ENCODE results near the gene ERMP1.
"Not testable (repeated sequence)": the region's sequence is repeated elsewhere in the genome, so short reads cannot be mapped to it uniquely, and the experiment has no call there.

The ERMP1 gene

DNA sequence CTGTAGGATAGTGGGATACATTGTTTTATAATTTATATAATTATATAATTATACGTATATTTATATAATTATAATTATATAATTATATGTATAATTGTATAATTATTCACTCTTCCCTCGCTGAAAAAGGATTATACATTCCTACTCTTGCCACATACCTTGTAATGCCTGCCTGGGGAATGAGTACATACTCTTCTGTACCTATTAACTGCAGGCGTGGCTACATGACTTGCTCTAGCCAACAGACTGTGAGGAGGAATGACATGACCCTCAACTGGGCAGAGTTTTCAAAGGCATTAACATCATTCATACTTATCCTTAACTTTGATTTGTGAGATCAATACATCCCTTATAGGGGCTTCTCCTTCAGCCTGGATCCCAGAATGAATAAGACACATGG, 19.1 kb downstream of the ERMP1 start:
- DNase-seq = no peak

- DNase-seq = no peak
Measured at GRCh38 chr9:5811751-5812150, 21.2 kb downstream of the ERMP1 start.

DNA sequence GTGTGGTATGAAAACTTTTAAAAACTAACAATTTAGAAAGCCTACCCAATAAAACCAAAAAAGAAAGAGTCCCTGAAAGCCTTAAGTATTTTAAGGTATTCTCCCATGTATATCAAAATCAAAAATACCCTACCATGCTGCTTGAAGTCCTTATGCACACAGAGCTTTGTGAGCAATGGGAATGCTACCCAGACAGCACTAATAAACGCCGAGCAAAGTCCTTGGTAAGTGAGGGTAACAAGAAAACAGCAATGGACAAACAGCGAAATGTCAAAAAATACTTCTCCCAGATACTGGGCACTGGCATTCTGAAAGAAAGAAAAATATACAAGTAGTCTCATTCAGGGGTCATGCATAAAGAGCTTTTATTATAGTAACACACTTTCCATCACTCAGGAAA, 27.4 kb downstream of the ERMP1 start:
- DNase-seq = no peak

DNA sequence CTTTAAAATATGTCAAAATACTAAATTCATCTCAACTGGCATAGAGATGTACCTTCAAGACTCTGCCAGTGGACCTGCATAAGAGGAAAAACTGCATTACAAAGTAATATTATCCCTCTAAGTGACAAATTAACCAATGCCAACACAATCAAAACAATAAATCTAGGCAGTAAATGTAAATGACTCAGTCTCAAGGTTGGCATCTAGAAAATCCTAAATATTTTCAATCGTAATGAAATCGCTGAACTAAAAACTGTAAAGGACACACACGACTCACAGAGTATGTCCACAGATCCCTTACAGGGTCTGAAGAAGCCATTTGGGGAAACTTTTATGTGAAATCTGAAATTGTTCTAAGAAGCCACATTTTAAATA, 31.2 kb downstream of the ERMP1 start:
- DNase-seq = no peak

DNA sequence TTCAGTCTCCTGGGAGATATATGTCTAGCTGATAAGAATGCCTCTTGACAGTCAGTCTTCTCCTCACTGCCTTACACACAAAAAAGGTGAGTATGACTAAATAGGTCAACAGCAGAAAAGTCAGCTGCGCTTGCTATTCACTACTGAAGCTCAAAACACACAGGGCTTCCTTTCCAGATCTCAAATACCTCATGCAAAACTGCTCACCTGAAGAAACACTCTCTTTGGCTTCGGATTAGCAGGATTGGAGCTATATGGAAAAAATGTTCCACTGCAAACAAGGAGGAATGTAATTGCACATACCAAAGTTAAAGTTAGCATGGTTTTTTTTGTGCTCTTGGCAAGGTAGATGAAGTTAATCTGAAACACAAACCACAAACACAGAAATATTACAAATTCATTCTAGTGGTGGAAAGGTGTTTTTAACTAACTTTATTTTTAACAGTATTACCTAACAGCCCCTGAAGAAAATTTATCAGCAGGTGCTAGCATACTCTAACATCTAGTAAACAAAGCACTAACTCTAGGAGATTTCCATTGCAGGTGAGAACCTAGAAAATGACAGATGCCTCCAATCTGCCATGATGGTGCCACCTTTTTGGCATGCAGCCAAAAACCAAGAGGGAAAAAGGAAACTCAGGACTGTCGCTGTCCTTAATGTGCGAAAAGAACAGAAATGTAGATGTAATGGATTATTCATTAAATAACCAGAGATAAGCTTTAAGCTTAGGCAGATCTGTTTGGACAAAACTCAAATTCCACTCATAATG, 31.8 kb downstream of the ERMP1 start:
- DNase-seq = no peak

GRCh38 chr9:5800378-5800777, 32.5 kb downstream of the ERMP1 start:
- not testable (repeated sequence) for DNase-seq

DNA sequence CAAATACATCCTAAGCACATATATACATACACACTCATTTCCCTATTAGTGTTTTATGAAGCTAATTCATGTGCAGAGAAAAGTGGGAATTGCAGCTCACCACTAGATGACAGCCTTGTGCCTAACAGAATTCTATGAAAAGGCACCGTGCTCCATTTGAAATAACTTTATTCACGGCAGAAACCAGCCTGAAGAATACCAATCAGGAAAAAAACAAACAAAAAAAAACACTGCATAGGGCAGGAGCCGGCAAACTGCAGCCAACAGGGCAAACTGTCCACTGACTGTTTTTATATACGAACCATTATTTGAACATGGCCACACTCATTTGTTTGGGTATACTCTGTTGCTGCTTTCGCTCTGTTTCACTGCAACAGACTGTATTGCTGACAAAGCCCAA, 33.6 kb downstream of the ERMP1 start:
- no peak for DNase-seq

- DNase-seq = no peak
Measured at GRCh38 chr9:5798581-5798980, 34.3 kb downstream of the ERMP1 start.

GRCh38 chr9:5796298-5796697, 36.6 kb downstream of the ERMP1 start:
- no peak for DNase-seq

- DNase-seq = no peak
Measured at GRCh38 chr9:5793812-5794211, 39.1 kb downstream of the ERMP1 start.

- DNase-seq = no peak
Measured at GRCh38 chr9:5791870-5792269, 41.0 kb downstream of the ERMP1 start.

DNA sequence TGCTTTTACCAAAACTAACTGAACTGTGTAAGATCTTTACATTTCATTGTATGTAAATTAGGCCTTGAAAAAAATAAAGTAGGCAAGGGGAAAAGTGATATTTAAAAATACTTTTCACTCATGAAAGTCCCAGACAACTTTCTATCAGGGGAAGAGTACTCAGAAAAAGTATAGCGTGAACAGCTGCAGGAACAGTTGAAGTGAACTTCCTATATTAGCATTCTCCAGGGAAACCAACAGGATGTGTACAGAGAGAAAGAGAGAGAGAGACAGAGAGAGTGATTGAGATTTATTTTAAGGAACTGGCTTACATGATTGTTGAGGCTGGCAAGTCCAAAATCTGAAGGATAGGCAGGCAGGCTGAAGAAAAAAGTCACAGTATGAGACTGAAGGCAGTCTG, 42.0 kb downstream of the ERMP1 start:
- no peak for DNase-seq

GRCh38 chr9:5789489-5789888, 43.4 kb downstream of the ERMP1 start:
- no peak for DNase-seq

DNA sequence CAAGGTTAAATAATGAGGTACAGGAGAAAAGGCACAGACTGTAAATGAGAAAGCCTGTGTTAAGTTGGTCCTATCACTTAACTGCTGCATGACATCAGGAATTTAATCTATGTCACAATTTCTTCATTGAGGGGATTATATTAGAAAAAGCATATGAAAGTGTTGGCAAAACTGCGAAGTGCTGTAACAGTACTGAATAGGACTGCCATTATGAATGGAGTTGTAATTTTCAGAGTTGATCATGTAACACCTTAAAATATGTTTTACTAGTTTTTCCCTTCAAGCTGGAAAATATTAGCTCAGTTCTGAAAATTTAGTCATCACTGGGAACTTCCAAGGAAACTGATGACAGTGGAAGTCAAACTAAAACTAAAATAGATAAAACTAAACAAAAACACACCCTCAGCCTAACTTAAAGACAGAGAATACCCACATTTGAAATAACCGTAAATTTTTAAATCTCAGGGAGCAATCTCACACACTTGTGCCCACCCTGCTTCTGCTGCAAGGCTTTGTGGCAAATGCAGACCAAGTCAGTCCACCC, 45.1 kb downstream of the ERMP1 start:
- no peak for DNase-seq

DNA sequence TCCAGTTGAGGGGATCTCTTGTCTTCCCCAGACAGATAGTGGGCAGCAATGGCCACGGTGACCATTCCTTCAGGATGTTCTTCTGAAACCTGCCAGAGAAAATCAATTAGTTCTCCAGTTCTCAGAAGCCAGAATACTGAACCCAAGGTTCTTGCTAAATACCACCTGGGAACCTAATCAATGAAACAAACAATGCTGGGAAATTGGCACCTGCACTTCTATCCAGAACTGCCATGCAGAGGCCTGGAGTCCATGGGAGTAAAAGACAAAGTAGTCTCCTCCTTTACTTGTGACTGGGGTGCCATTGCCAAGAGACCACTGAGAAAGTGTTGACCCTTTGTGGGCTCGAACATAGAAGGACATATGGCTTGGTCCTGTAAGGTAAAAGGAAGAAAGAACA, 45.7 kb downstream of the ERMP1 start:
- no peak for DNase-seq

GRCh38 chr9:5786370-5787127, 46.4 kb downstream of the ERMP1 start:
- no peak for DNase-seq

- no peak for DNase-seq
Measured at GRCh38 chr9:5784526-5785315, 48.2 kb downstream of the ERMP1 start.

DNA sequence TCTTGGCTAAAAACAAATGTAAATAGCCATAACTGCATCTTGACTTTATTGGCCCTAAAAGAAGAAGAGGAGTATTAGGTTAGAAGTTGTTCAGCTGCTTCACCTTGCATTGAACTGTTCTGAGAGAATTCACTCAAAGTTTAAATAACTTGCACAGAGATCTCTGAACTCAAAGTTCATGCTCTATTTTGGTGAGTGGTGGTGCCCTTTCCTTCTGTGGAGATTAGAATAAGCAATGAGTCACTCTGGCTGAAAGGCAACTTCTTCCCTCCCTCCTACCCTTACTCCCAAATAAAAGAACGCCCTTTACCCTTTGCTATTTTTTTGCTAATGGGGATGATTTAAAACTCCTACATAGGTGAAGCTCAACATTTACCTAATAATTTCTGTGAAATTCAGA, 48.9 kb downstream of the ERMP1 start:
- no peak for DNase-seq

GRCh38 chr9:5783420-5783819, 49.5 kb downstream of the ERMP1 start:
- DNase-seq = not testable (repeated sequence)

DNA sequence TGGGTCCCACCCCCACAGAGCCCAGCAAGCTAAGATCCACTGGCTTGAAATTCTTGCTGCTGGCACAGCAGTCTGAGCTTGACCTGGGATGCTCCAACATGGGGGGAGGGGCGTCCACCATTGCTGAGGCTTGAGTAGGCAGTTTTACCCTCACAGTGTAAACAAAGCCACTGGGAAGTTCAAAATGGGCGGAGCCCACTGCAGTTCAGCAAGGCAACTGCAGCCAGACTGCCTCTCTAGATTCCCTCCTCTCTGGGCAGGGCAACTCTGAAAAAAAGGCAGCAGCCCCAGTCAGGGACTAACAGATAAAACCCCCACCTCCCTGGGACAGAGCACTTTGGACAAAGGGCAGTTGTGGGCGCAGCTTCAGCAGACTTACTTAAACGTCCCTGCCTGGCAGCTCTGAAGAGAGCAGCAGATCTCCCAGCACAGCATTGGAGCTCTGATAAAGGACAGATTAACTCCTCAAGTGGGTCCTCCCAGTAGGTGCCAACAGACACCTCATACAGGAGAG, 53.2 kb downstream of the ERMP1 start:
- not testable (repeated sequence) for DNase-seq

GRCh38 chr9:5778805-5779204, 54.1 kb downstream of the ERMP1 start:
- DNase-seq = no peak

- no peak for DNase-seq
Measured at GRCh38 chr9:5773324-5773999, 59.5 kb downstream of the ERMP1 start.

All from SHP77 treated with DMSO at 0.1 percent for 48 hours (cell line).